ENCODE results near the gene XYLT1. TPM values are rescaled to one million over a fixed set of nuclear protein-coding genes. Genes with fewer than 3 reads are reported as not detected.

Gene XYLT1
- total and polyA plus RNA-seq, 7 donors = 0.67 to 2.5 (median 1.7) TPM

DNA sequence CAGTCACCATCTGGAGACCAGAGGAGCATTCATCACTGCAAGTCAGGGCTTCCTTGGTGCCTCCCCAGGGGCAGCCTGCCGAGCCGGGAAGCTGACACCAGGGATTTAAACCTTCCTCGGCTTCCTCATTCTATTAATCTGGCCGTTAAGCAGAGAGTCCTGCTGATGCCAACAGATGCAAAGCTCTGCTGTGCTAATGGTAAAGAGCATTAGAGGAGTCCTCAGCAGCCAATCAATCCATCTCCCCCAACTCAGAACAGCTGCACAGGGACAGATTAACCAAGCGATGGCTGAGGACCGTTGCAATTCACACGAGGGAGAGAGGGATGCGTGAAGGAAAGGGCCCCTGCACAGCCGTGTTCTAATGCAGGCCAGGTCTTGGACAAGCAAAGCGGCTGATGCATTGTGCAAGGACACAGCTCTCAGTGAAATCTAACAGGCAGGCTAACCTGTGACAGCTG is 116.6 kb downstream of the XYLT1 start:
- no peak overlapping the region for H3K4me3 ChIP-seq

DNA sequence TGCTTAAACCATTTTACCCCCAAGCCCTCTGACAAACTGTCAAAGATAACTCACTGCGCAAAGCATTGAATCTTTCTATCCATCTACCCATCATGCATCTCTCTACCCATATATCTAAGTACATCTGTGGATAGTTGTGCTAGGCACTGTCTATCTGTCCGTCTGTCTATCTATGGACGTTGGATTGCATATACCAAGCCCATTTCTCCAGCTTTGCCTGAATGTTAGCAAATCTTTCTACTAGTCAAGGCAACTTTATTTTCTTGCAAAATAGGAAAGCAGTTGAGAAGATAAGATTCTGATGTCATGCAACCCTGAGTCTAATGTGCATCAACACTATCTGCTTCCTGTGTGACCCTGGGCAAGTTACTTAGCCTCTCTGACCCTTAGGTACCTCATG is 117.2 kb downstream of the XYLT1 start:
- Histone ChIP-seq H3K9me3 (no peaks in the 10 kb centered on the region), H3K27ac (no peak overlapping the region), H3K4me3 (no peak overlapping the region), H3K4me1 (no peaks in the 10 kb centered on the region), H3K27me3 (ENCODE audit: insufficient read depth in 3 of 3, low read length in 2 of 3) (no peaks in the 10 kb centered on the region), H3K36me3 (ENCODE audit: insufficient read depth in 1 of 2, low read depth in 1 of 2) (no peaks in the 10 kb centered on the region)
- no peak for DNase-seq
- intact Hi-C loops (cut with DNase I) = no loop called here
- TF ChIP-seq, protein P1, sequence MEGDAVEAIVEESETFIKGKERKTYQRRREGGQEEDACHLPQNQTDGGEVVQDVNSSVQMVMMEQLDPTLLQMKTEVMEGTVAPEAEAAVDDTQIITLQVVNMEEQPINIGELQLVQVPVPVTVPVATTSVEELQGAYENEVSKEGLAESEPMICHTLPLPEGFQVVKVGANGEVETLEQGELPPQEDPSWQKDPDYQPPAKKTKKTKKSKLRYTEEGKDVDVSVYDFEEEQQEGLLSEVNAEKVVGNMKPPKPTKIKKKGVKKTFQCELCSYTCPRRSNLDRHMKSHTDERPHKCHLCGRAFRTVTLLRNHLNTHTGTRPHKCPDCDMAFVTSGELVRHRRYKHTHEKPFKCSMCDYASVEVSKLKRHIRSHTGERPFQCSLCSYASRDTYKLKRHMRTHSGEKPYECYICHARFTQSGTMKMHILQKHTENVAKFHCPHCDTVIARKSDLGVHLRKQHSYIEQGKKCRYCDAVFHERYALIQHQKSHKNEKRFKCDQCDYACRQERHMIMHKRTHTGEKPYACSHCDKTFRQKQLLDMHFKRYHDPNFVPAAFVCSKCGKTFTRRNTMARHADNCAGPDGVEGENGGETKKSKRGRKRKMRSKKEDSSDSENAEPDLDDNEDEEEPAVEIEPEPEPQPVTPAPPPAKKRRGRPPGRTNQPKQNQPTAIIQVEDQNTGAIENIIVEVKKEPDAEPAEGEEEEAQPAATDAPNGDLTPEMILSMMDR (IDR thresholded peaks at IDR 0.05) = no peak
- no peak for ATAC-seq
- WGBS, 3 donors = 25 to 67% (median 64%) methylated on average over 3 of the region's 3 CpGs

More for the DNA sequence above, 116.6 kb downstream of the XYLT1 start:
- H3K27me3 ChIP-seq (ENCODE audit: insufficient read depth in 3 of 3, low read length in 2 of 3) = no peaks in the 10 kb centered on the region
- H3K36me3 ChIP-seq (ENCODE audit: insufficient read depth in 1 of 2, low read depth in 1 of 2) = no peaks in the 10 kb centered on the region
- H3K27ac ChIP-seq = no peak overlapping the region
- ATAC-seq = no peak
- intact Hi-C loops (cut with DNase I) = no loop called here
- no peaks in the 10 kb centered on the region for H3K9me3 ChIP-seq
- no peak for DNase-seq
- TF ChIP-seq, protein P1 (IDR thresholded peaks at IDR 0.05) = no peak
- no peaks in the 10 kb centered on the region for H3K4me1 ChIP-seq
- WGBS, 3 donors = 22 to 37% (median 23%) methylated on average over 10 of the region's 10 CpGs

DNA sequence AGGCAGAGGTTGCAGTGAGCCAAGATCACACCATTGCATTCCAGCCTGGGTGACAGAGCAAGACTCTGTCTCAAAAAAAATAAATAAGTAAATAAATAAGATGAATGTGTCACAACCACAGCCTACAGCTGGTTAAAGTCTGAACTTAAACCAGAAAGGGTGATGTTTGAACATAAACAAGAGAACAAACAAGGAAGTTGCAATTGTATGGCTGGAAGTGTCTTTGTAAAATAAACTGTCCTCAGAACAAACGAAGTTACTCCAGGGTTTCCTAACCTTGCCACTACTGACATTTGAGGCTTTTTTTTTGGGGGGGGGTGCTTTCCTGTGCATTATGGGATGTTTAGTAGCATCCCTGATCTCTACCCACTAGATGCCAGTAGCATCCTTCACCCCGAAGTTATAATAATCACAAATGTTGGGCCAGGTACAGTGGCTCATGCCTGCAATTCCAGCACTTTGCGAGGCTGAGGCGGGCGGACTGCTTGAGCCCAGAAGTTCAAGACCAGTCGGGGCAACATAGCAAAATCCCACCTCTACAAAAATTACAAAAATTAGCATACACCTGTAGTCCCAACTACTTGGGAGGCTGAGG is 119.2 kb downstream of the XYLT1 start:
- Histone ChIP-seq H3K27me3 (ENCODE audit: insufficient read depth in 3 of 3, low read length in 2 of 3) (no peaks in the 10 kb centered on the region), H3K9me3 (no peaks in the 10 kb centered on the region), H3K4me3 (no peak overlapping the region), H3K27ac (no peak overlapping the region), H3K36me3 (ENCODE audit: insufficient read depth in 1 of 2, low read depth in 1 of 2) (no peaks in the 10 kb centered on the region), H3K4me1 (peaks cover 10% of the 10 kb centered on the region)
- WGBS, 3 donors = 86 to 90% (median 87%) methylated on average over 6 of the region's 6 CpGs
- ATAC-seq = no peak
- DNase-seq = no peak
- intact Hi-C loops (cut with DNase I) = no loop called here
- TF ChIP-seq, protein P1 (IDR thresholded peaks at IDR 0.05) = no peak

DNA sequence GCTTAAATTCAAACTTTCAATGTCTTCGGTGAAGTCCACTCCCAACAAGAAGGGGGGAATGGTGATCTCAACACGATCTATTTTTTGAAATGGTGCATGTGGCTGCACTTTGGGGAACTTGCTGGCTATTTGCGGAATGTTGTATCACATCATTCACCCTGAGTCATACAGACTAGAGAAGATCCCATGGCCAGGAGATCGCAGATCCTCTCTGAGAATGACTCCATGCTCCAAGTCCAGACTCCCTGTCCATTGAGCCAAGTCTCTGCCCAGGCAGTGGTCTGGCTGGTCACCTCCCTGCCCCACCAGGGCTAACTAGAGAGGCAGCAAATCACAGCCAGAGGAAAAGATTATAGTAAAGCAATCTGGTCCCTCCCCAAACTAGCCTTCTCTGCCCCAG is 120.6 kb downstream of the XYLT1 start:
- H3K36me3 ChIP-seq (ENCODE audit: insufficient read depth in 1 of 2, low read depth in 1 of 2) = no peaks in the 10 kb centered on the region
- whole genome bisulfite sequencing, 3 donors = 75 to 83% (median 78%) methylated on average over 4 of the region's 4 CpGs
- H3K27ac ChIP-seq = no peak overlapping the region
- DNase-seq (no peak), ATAC-seq (no peak)
- H3K4me1 ChIP-seq = peaks cover 10% of the 10 kb centered on the region
- H3K27me3 ChIP-seq (ENCODE audit: insufficient read depth in 3 of 3, low read length in 2 of 3) = no peaks in the 10 kb centered on the region
- intact Hi-C loops (cut with DNase I) = no loop called here
- H3K9me3 ChIP-seq = no peaks in the 10 kb centered on the region
- no peak overlapping the region for H3K4me3 ChIP-seq
- TF ChIP-seq, protein P1 (IDR thresholded peaks at IDR 0.05) = no peak

DNA sequence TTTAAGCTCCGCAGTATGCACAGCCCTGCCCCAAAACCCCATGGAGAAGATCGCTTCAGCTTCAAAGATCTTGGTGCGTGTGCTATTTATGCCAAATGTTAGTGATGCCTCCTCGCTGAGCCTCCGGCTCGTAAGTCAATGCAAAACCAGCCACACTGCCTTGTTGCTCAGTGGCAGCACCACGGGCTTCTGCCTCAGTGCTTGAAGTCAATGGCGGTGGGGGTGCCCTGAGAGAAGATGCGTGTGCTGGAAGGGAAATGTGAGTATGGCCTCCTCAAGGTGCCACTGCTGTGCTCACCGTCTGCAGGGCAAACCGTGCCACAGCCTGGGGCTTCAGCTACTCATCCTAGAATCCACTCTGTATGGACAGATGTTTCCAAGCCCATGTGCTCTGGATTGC is 121.9 kb downstream of the XYLT1 start:
- no peak overlapping the region for H3K4me3 ChIP-seq
- H3K4me1 ChIP-seq = peaks cover 10% of the 10 kb centered on the region
- intact Hi-C loops (cut with DNase I) = no loop called here
- H3K27me3 ChIP-seq (ENCODE audit: insufficient read depth in 3 of 3, low read length in 2 of 3) = no peaks in the 10 kb centered on the region
- TF ChIP-seq, protein P1 (IDR thresholded peaks at IDR 0.05) = no peak
- WGBS, 3 donors = 94 to 99% (median 97%) methylated on average over 11 of the region's 11 CpGs
- no peaks in the 10 kb centered on the region for H3K36me3 ChIP-seq (ENCODE audit: insufficient read depth in 1 of 2, low read depth in 1 of 2)
- no peak for ATAC-seq
- no peak for DNase-seq
- H3K9me3 ChIP-seq = no peaks in the 10 kb centered on the region
- H3K27ac ChIP-seq = no peak overlapping the region

All from psoas muscle (tissue), 8 donors.